Mucosa of stomach (tissue), 1 donor: ENCODE data around the gene PCARE.
"Not testable (repeated sequence)": the region's sequence is repeated elsewhere in the genome, so short reads cannot be mapped to it uniquely, and the experiment has no call there.

Experiments
- H3K27me3 ChIP-seq: one replicate; pipeline ENCODE4 v1.7.0; 2013; ENCODE audit warnings: mild to moderate bottlenecking, low read length; ENCODE audit not compliant: control insufficient read depth, insufficient read depth
- H3K36me3 ChIP-seq: one replicate; pipeline ENCODE4 v1.7.0; 2013; ENCODE audit warnings: low read length; ENCODE audit not compliant: control insufficient read depth, insufficient read depth
- H3K4me1 ChIP-seq: one replicate; pipeline ENCODE4 v1.7.0; 2013; ENCODE audit warnings: mild to moderate bottlenecking, low read length; ENCODE audit not compliant: control insufficient read depth, insufficient read depth
- H3K4me3 ChIP-seq: one replicate; pipeline ENCODE4 v1.7.0; 2013; ENCODE audit warnings: low read length
- H3K9ac ChIP-seq: one replicate; pipeline ENCODE4 v1.7.0; 2013; ENCODE audit warnings: mild to moderate bottlenecking, low read length, moderate library complexity
- H3K9me3 ChIP-seq: one replicate; pipeline ENCODE4 v1.7.0; 2013; ENCODE audit warnings: mild to moderate bottlenecking, low read length, moderate library complexity; ENCODE audit not compliant: control insufficient read depth
- donor health status: Pancreatic carcinoma.

Gene PCARE

GRCh38 chr2:29110916-29111535 lies 36.7 kb upstream of the PCARE start:
- no peaks in the 10 kb centered on the region for H3K27me3 ChIP-seq
- H3K4me3 ChIP-seq, result no peak overlapping the region
- peaks cover 11% of the 10 kb centered on the region for H3K4me1 ChIP-seq
- no peaks in the 10 kb centered on the region for H3K9me3 ChIP-seq
- no peak overlapping the region for H3K9ac ChIP-seq
- H3K36me3 ChIP-seq, result no peaks in the 10 kb centered on the region

- no peaks in the 10 kb centered on the region for H3K9me3 ChIP-seq
- H3K4me3 ChIP-seq, result no peak overlapping the region
- H3K4me1 ChIP-seq, result peaks cover 2% of the 10 kb centered on the region
- no peaks in the 10 kb centered on the region for H3K36me3 ChIP-seq
- H3K9ac ChIP-seq, result no peak overlapping the region
- H3K27me3 ChIP-seq, result no peaks in the 10 kb centered on the region
Observed at GRCh38 chr2:29109246-29109645, 34.9 kb upstream of the PCARE start.

- no peak overlapping the region for H3K9ac ChIP-seq
- H3K9me3 ChIP-seq, result no peaks in the 10 kb centered on the region
- H3K4me3 ChIP-seq, result no peak overlapping the region
- no peaks in the 10 kb centered on the region for H3K4me1 ChIP-seq
- H3K36me3 ChIP-seq, result no peaks in the 10 kb centered on the region
- H3K27me3 ChIP-seq, result no peaks in the 10 kb centered on the region
Observed at GRCh38 chr2:29108225-29108624, 33.9 kb upstream of the PCARE start.

- not testable (repeated sequence) for H3K9ac ChIP-seq, H3K36me3 ChIP-seq, H3K27me3 ChIP-seq, H3K4me3 ChIP-seq, H3K9me3 ChIP-seq, H3K4me1 ChIP-seq
Observed at GRCh38 chr2:29107547-29107946, 33.2 kb upstream of the PCARE start.

- H3K4me1 ChIP-seq, result no peaks in the 10 kb centered on the region
- no peak overlapping the region for H3K4me3 ChIP-seq
- no peak overlapping the region for H3K9ac ChIP-seq
- H3K36me3 ChIP-seq, result no peaks in the 10 kb centered on the region
- H3K9me3 ChIP-seq, result no peaks in the 10 kb centered on the region
- H3K27me3 ChIP-seq, result no peaks in the 10 kb centered on the region
Observed at GRCh38 chr2:29106980-29107388, 32.7 kb upstream of the PCARE start.

GRCh38 chr2:29106256-29106655 lies 31.9 kb upstream of the PCARE start:
- H3K27me3 ChIP-seq, result no peaks in the 10 kb centered on the region
- H3K4me3 ChIP-seq, result no peak overlapping the region
- H3K9me3 ChIP-seq, result no peaks in the 10 kb centered on the region
- H3K4me1 ChIP-seq, result no peaks in the 10 kb centered on the region
- H3K9ac ChIP-seq, result no peak overlapping the region
- no peaks in the 10 kb centered on the region for H3K36me3 ChIP-seq

- Histone ChIP-seq H3K27me3 (no peaks in the 10 kb centered on the region), H3K9me3 (no peaks in the 10 kb centered on the region), H3K4me3 (no peak overlapping the region), H3K4me1 (no peaks in the 10 kb centered on the region), H3K9ac (no peak overlapping the region), H3K36me3 (no peaks in the 10 kb centered on the region)
Observed at GRCh38 chr2:29105375-29105774, 31.1 kb upstream of the PCARE start.

- H3K4me3 ChIP-seq, result no peak overlapping the region
- no peaks in the 10 kb centered on the region for H3K4me1 ChIP-seq
- H3K36me3 ChIP-seq, result no peaks in the 10 kb centered on the region
- no peaks in the 10 kb centered on the region for H3K9me3 ChIP-seq
- no peak overlapping the region for H3K9ac ChIP-seq
- H3K27me3 ChIP-seq, result no peaks in the 10 kb centered on the region
Observed at GRCh38 chr2:29104688-29105087, 30.4 kb upstream of the PCARE start.

GRCh38 chr2:29100564-29100963 lies 26.2 kb upstream of the PCARE start:
- no peaks in the 10 kb centered on the region for H3K27me3 ChIP-seq
- H3K4me1 ChIP-seq, result no peaks in the 10 kb centered on the region
- H3K9me3 ChIP-seq, result no peaks in the 10 kb centered on the region
- no peak overlapping the region for H3K9ac ChIP-seq
- H3K36me3 ChIP-seq, result no peaks in the 10 kb centered on the region
- no peak overlapping the region for H3K4me3 ChIP-seq

- Histone ChIP-seq H3K9me3 (no peaks in the 10 kb centered on the region), H3K9ac (no peak overlapping the region), H3K4me1 (no peaks in the 10 kb centered on the region), H3K4me3 (no peak overlapping the region), H3K36me3 (no peaks in the 10 kb centered on the region), H3K27me3 (no peaks in the 10 kb centered on the region)
Observed at GRCh38 chr2:29097569-29097968, 23.2 kb upstream of the PCARE start.

GRCh38 chr2:29096969-29097368 lies 22.6 kb upstream of the PCARE start:
- H3K4me1 ChIP-seq, result no peaks in the 10 kb centered on the region
- no peak overlapping the region for H3K4me3 ChIP-seq
- no peaks in the 10 kb centered on the region for H3K36me3 ChIP-seq
- no peaks in the 10 kb centered on the region for H3K9me3 ChIP-seq
- no peaks in the 10 kb centered on the region for H3K27me3 ChIP-seq
- H3K9ac ChIP-seq, result no peak overlapping the region

GRCh38 chr2:29090311-29090710 lies 16.0 kb upstream of the PCARE start:
- not testable (repeated sequence) for H3K4me3 ChIP-seq, H3K27me3 ChIP-seq, H3K36me3 ChIP-seq, H3K9me3 ChIP-seq, H3K9ac ChIP-seq, H3K4me1 ChIP-seq

- H3K4me1 ChIP-seq, result no peaks in the 10 kb centered on the region
- no peaks in the 10 kb centered on the region for H3K36me3 ChIP-seq
- H3K9me3 ChIP-seq, result no peaks in the 10 kb centered on the region
- no peak overlapping the region for H3K9ac ChIP-seq
- H3K4me3 ChIP-seq, result no peak overlapping the region
- H3K27me3 ChIP-seq, result no peaks in the 10 kb centered on the region
Observed at GRCh38 chr2:29084554-29084953, 10.2 kb upstream of the PCARE start.
